ENCODE measurements around the gene PDE7B.

PDE7B gene

GRCh38 chr6:136073216-136073615, 221.7 kb downstream of the PDE7B start:
- WGBS, 2 experiments: 89 to 94% methylated on average over 5 of the region's 5 CpGs
- H3K27ac ChIP-seq (ENCODE audit: insufficient read depth, low read depth, low read length, poor library complexity, severe bottlenecking): no peak overlapping the region

GRCh38 chr6:136076496-136076895, 225.0 kb downstream of the PDE7B start:
- Histone ChIP-seq H3K4me3 (ENCODE audit: insufficient read depth, low read depth, low read length) (no peak overlapping the region), H3K9me3 (ENCODE audit: control insufficient read depth, low read length) (no peaks in the 10 kb centered on the region), H3K27me3 (ENCODE audit: control insufficient read depth, insufficient read depth, low read length, poor library complexity, severe bottlenecking) (no peaks in the 10 kb centered on the region), H3K4me1 (ENCODE audit: control insufficient read depth, insufficient read depth, low read length) (no peaks in the 10 kb centered on the region), H3K36me3 (ENCODE audit: control insufficient read depth, insufficient read depth, low read length) (no peaks in the 10 kb centered on the region), H3K27ac (ENCODE audit: insufficient read depth, low read depth, low read length, poor library complexity, severe bottlenecking) (no peak overlapping the region)
- 97 to 99% methylated on average over 3 of the region's 3 CpGs for whole genome bisulfite sequencing, 2 experiments

More at GRCh38 chr6:136073216-136073615, 221.7 kb downstream of the PDE7B start:
- Histone ChIP-seq H3K4me1 (ENCODE audit: control insufficient read depth, insufficient read depth, low read length) (no peaks in the 10 kb centered on the region), H3K9me3 (ENCODE audit: control insufficient read depth, low read length) (no peaks in the 10 kb centered on the region), H3K36me3 (ENCODE audit: control insufficient read depth, insufficient read depth, low read length) (no peaks in the 10 kb centered on the region), H3K4me3 (ENCODE audit: insufficient read depth, low read depth, low read length) (no peak overlapping the region), H3K27me3 (ENCODE audit: control insufficient read depth, insufficient read depth, low read length, poor library complexity, severe bottlenecking) (no peaks in the 10 kb centered on the region)

- 83 to 93% methylated on average over 5 of the region's 5 CpGs for WGBS, 2 experiments
- Histone ChIP-seq H3K4me1 (ENCODE audit: control insufficient read depth, insufficient read depth, low read length) (no peaks in the 10 kb centered on the region), H3K27me3 (ENCODE audit: control insufficient read depth, insufficient read depth, low read length, poor library complexity, severe bottlenecking) (no peaks in the 10 kb centered on the region), H3K27ac (ENCODE audit: insufficient read depth, low read depth, low read length, poor library complexity, severe bottlenecking) (no peak overlapping the region), H3K36me3 (ENCODE audit: control insufficient read depth, insufficient read depth, low read length) (no peaks in the 10 kb centered on the region), H3K9me3 (ENCODE audit: control insufficient read depth, low read length) (no peaks in the 10 kb centered on the region), H3K4me3 (ENCODE audit: insufficient read depth, low read depth, low read length) (no peak overlapping the region)
Measured at GRCh38 chr6:136077834-136078576, 226.5 kb downstream of the PDE7B start.

GRCh38 chr6:136079701-136080565, 228.4 kb downstream of the PDE7B start:
- H3K4me1 ChIP-seq (ENCODE audit: control insufficient read depth, insufficient read depth, low read length): no peaks in the 10 kb centered on the region
- H3K4me3 ChIP-seq (ENCODE audit: insufficient read depth, low read depth, low read length): no peak overlapping the region
- H3K9me3 ChIP-seq (ENCODE audit: control insufficient read depth, low read length): no peaks in the 10 kb centered on the region
- H3K27ac ChIP-seq (ENCODE audit: insufficient read depth, low read depth, low read length, poor library complexity, severe bottlenecking): no peak overlapping the region
- 93 to 95% methylated on average over 4 to 6 of the region's 6 CpGs for WGBS, 2 experiments
- no peaks in the 10 kb centered on the region for H3K27me3 ChIP-seq (ENCODE audit: control insufficient read depth, insufficient read depth, low read length, poor library complexity, severe bottlenecking)
- H3K36me3 ChIP-seq (ENCODE audit: control insufficient read depth, insufficient read depth, low read length): no peaks in the 10 kb centered on the region

- no peaks in the 10 kb centered on the region for H3K4me1 ChIP-seq (ENCODE audit: control insufficient read depth, insufficient read depth, low read length)
- no peak overlapping the region for H3K27ac ChIP-seq (ENCODE audit: insufficient read depth, low read depth, low read length, poor library complexity, severe bottlenecking)
- no peaks in the 10 kb centered on the region for H3K9me3 ChIP-seq (ENCODE audit: control insufficient read depth, low read length)
- no peaks in the 10 kb centered on the region for H3K36me3 ChIP-seq (ENCODE audit: control insufficient read depth, insufficient read depth, low read length)
- no peak overlapping the region for H3K4me3 ChIP-seq (ENCODE audit: insufficient read depth, low read depth, low read length)
- H3K27me3 ChIP-seq (ENCODE audit: control insufficient read depth, insufficient read depth, low read length, poor library complexity, severe bottlenecking): no peaks in the 10 kb centered on the region
Measured at GRCh38 chr6:136083540-136083939, 232.0 kb downstream of the PDE7B start.

GRCh38 chr6:136084403-136084802, 232.9 kb downstream of the PDE7B start:
- WGBS, 2 experiments: 85 to 94% methylated on average over 1 of the region's 1 CpG
- no peak overlapping the region for H3K4me3 ChIP-seq (ENCODE audit: insufficient read depth, low read depth, low read length)
- no peaks in the 10 kb centered on the region for H3K27me3 ChIP-seq (ENCODE audit: control insufficient read depth, insufficient read depth, low read length, poor library complexity, severe bottlenecking)
- no peaks in the 10 kb centered on the region for H3K4me1 ChIP-seq (ENCODE audit: control insufficient read depth, insufficient read depth, low read length)
- H3K27ac ChIP-seq (ENCODE audit: insufficient read depth, low read depth, low read length, poor library complexity, severe bottlenecking): no peak overlapping the region
- no peaks in the 10 kb centered on the region for H3K36me3 ChIP-seq (ENCODE audit: control insufficient read depth, insufficient read depth, low read length)
- no peaks in the 10 kb centered on the region for H3K9me3 ChIP-seq (ENCODE audit: control insufficient read depth, low read length)

GRCh38 chr6:136085370-136086115, 234.0 kb downstream of the PDE7B start:
- Histone ChIP-seq H3K36me3 (ENCODE audit: control insufficient read depth, insufficient read depth, low read length) (no peaks in the 10 kb centered on the region), H3K27me3 (ENCODE audit: control insufficient read depth, insufficient read depth, low read length, poor library complexity, severe bottlenecking) (no peaks in the 10 kb centered on the region), H3K27ac (ENCODE audit: insufficient read depth, low read depth, low read length, poor library complexity, severe bottlenecking) (no peak overlapping the region), H3K4me3 (ENCODE audit: insufficient read depth, low read depth, low read length) (no peak overlapping the region), H3K9me3 (ENCODE audit: control insufficient read depth, low read length) (no peaks in the 10 kb centered on the region), H3K4me1 (ENCODE audit: control insufficient read depth, insufficient read depth, low read length) (no peaks in the 10 kb centered on the region)
- 91 to 97% methylated on average over 6 of the region's 6 CpGs for WGBS, 2 experiments

GRCh38 chr6:136086686-136087085, 235.2 kb downstream of the PDE7B start:
- Histone ChIP-seq H3K27me3 (ENCODE audit: control insufficient read depth, insufficient read depth, low read length, poor library complexity, severe bottlenecking) (no peaks in the 10 kb centered on the region), H3K36me3 (ENCODE audit: control insufficient read depth, insufficient read depth, low read length) (no peaks in the 10 kb centered on the region), H3K27ac (ENCODE audit: insufficient read depth, low read depth, low read length, poor library complexity, severe bottlenecking) (no peak overlapping the region), H3K4me1 (ENCODE audit: control insufficient read depth, insufficient read depth, low read length) (no peaks in the 10 kb centered on the region), H3K4me3 (ENCODE audit: insufficient read depth, low read depth, low read length) (no peak overlapping the region), H3K9me3 (ENCODE audit: control insufficient read depth, low read length) (no peaks in the 10 kb centered on the region)
- 94 to 97% methylated on average over 6 to 7 of the region's 8 CpGs for WGBS, 2 experiments

GRCh38 chr6:136087986-136088385, 236.5 kb downstream of the PDE7B start:
- WGBS, 2 experiments: 92 to 98% methylated on average over 5 to 6 of the region's 6 CpGs
- Histone ChIP-seq H3K27me3 (ENCODE audit: control insufficient read depth, insufficient read depth, low read length, poor library complexity, severe bottlenecking) (no peaks in the 10 kb centered on the region), H3K9me3 (ENCODE audit: control insufficient read depth, low read length) (no peaks in the 10 kb centered on the region), H3K4me1 (ENCODE audit: control insufficient read depth, insufficient read depth, low read length) (no peaks in the 10 kb centered on the region), H3K36me3 (ENCODE audit: control insufficient read depth, insufficient read depth, low read length) (no peaks in the 10 kb centered on the region), H3K27ac (ENCODE audit: insufficient read depth, low read depth, low read length, poor library complexity, severe bottlenecking) (no peak overlapping the region), H3K4me3 (ENCODE audit: insufficient read depth, low read depth, low read length) (no peak overlapping the region)

- no peaks in the 10 kb centered on the region for H3K27me3 ChIP-seq (ENCODE audit: control insufficient read depth, insufficient read depth, low read length, poor library complexity, severe bottlenecking)
- no peaks in the 10 kb centered on the region for H3K9me3 ChIP-seq (ENCODE audit: control insufficient read depth, low read length)
- H3K36me3 ChIP-seq (ENCODE audit: control insufficient read depth, insufficient read depth, low read length): no peaks in the 10 kb centered on the region
- WGBS, 2 experiments: 90 to 94% methylated on average over 5 of the region's 5 CpGs
- no peak overlapping the region for H3K4me3 ChIP-seq (ENCODE audit: insufficient read depth, low read depth, low read length)
- H3K4me1 ChIP-seq (ENCODE audit: control insufficient read depth, insufficient read depth, low read length): no peaks in the 10 kb centered on the region
- H3K27ac ChIP-seq (ENCODE audit: insufficient read depth, low read depth, low read length, poor library complexity, severe bottlenecking): no peak overlapping the region
Measured at GRCh38 chr6:136088693-136089092, 237.2 kb downstream of the PDE7B start.
